Chondrocyte (in vitro differentiated cells): ENCODE results near the gene EEF1AKMT4. TPM values are rescaled to one million over a fixed set of nuclear protein-coding genes. Genes with fewer than 3 reads are reported as not detected.

Source experiments
- DNase-seq: peaks from one replicate; pipeline ENCODE4 v3.0.0; 2021; ENCODE audit warnings: mixed read lengths, low spot score
- H3K27ac Mint-ChIP-seq: one replicate; pipeline ENCODE4 v1.8.0; 2021; ENCODE audit warnings: mild to moderate bottlenecking, moderate library complexity, mixed read lengths; ENCODE audit not compliant: unreplicated experiment
- H3K27me3 Mint-ChIP-seq: 2 replicates; pipeline ENCODE4 v1.8.0; 2021; ENCODE audit warnings: low read depth, mixed read lengths
- H3K36me3 Mint-ChIP-seq: 2 replicates; pipeline ENCODE4 v1.8.0; 2021; ENCODE audit warnings: low read depth, mixed read lengths
- H3K4me1 Mint-ChIP-seq: 2 replicates; pipeline ENCODE4 v1.8.0; 2021; ENCODE audit warnings: low read depth, mild to moderate bottlenecking, mixed read lengths
- H3K4me3 Mint-ChIP-seq: one replicate; pipeline ENCODE4 v1.8.0; 2021; ENCODE audit warnings: mild to moderate bottlenecking, moderate library complexity, mixed read lengths; ENCODE audit not compliant: unreplicated experiment
- H3K9me3 Mint-ChIP-seq: 2 replicates; pipeline ENCODE4 v1.8.0; 2021; ENCODE audit warnings: low read depth, mixed read lengths
- CTCF ChIP-seq: fragments of 200-600 bp; sonication (generic); IDR thresholded peaks from 2 replicates; pipeline ENCODE4 v1.5.0; 2021; ENCODE audit warnings: antibody characterized with exemption, mild to moderate bottlenecking, moderate library complexity
- total RNA-seq: library from RNA; stranded (reverse); gene quantifications from 3 replicates; pipeline ENCODE4 v1.2.1, GENCODE V29; 2021

Gene EEF1AKMT4
- total RNA-seq, 1 donor from 2014 or later, result 4.3 TPM

- peaks cover 7% of the 10 kb centered on the region for H3K27me3 Mint-ChIP-seq
Measured at GRCh38 chr3:184257083-184257915, 7.8 kb downstream of the EEF1AKMT4 start.

GRCh38 chr3:184258926-184259325, 9.5 kb downstream of the EEF1AKMT4 start:
- peaks cover 11% of the 10 kb centered on the region for H3K27me3 Mint-ChIP-seq
- no peak for TF ChIP-seq CTCF
- H3K36me3 Mint-ChIP-seq, result peaks cover 9% of the 10 kb centered on the region
- no peak overlapping the region for H3K4me3 Mint-ChIP-seq
- H3K27ac Mint-ChIP-seq, result no peak overlapping the region
- peak; percentile 48 for DNase-seq
- H3K4me1 Mint-ChIP-seq, result peaks cover 21% of the 10 kb centered on the region
- H3K9me3 Mint-ChIP-seq, result no peaks in the 10 kb centered on the region

More at GRCh38 chr3:184257083-184257915, 7.8 kb downstream of the EEF1AKMT4 start:
- no peaks in the 10 kb centered on the region for H3K9me3 Mint-ChIP-seq
- no peak overlapping the region for H3K4me3 Mint-ChIP-seq
- no peak overlapping the region for H3K27ac Mint-ChIP-seq
- DNase-seq, result peak; percentile 82
- peaks cover 9% of the 10 kb centered on the region for H3K36me3 Mint-ChIP-seq
- no peak for TF ChIP-seq CTCF
- peaks cover 17% of the 10 kb centered on the region for H3K4me1 Mint-ChIP-seq

- Mint-ChIP-seq H3K27ac (no peak overlapping the region), H3K9me3 (no peaks in the 10 kb centered on the region), H3K4me1 (peaks cover 21% of the 10 kb centered on the region), H3K27me3 (peaks cover 11% of the 10 kb centered on the region), H3K36me3 (peaks cover 9% of the 10 kb centered on the region), H3K4me3 (peak overlapping the region; percentile 50)
- no peak for TF ChIP-seq CTCF
- peak; percentile 89 for DNase-seq
Measured at GRCh38 chr3:184259396-184259877, 10.0 kb downstream of the EEF1AKMT4 start.

- H3K9me3 Mint-ChIP-seq, result no peaks in the 10 kb centered on the region
- peaks cover 9% of the 10 kb centered on the region for H3K36me3 Mint-ChIP-seq
- H3K4me3 Mint-ChIP-seq, result peak overlapping the region; percentile 78
- H3K27ac Mint-ChIP-seq, result no peak overlapping the region
- peaks cover 11% of the 10 kb centered on the region for H3K27me3 Mint-ChIP-seq
- DNase-seq, result peak; percentile 82
- no peak for TF ChIP-seq CTCF
- H3K4me1 Mint-ChIP-seq, result peaks cover 21% of the 10 kb centered on the region
Measured at GRCh38 chr3:184259878-184260723, 10.6 kb downstream of the EEF1AKMT4 start.

- peak overlapping the region; percentile 78 for H3K4me3 Mint-ChIP-seq
- H3K9me3 Mint-ChIP-seq, result no peaks in the 10 kb centered on the region
- peak; percentile 83 for DNase-seq
- H3K36me3 Mint-ChIP-seq, result peaks cover 9% of the 10 kb centered on the region
- no peak for TF ChIP-seq CTCF
- peaks cover 11% of the 10 kb centered on the region for H3K27me3 Mint-ChIP-seq
- peaks cover 21% of the 10 kb centered on the region for H3K4me1 Mint-ChIP-seq
- H3K27ac Mint-ChIP-seq, result no peak overlapping the region
Measured at GRCh38 chr3:184260724-184261269, 11.3 kb downstream of the EEF1AKMT4 start.
